CD4-positive, alpha-beta T cell treated with Interleukin-15 for 1 hour (primary cell): ENCODE data around the gene RBBP5.

Experiments
- DNase-seq: peaks from one replicate; pipeline ENCODE4 v3.0.0-alpha.2; 2020

RBBP5 gene

DNA sequence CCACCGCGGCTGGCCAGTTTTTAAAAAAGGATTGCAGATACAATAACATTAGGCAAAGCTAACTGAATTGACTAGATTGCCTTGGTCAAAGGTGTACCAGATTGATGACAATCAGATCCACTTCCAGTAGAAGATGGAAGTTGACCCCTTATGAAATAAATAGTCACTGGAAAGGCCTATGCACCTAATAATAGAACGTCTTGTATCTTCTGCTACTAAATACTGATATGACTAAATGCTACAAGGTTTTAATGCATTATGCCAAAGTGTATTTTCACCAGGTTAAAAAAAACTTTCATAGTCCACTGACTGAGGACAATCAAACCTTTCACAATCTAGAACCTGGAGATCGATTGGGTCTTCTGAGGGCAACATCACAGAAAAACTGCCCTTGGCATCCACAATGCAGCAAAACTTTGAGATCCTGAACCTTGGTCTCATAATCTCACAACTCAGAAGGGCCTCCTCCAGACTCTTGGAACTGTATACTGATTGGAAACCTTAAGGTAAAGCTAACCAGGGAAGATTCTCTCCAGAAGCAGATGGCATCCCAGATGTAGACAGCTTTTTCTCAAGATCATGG is 7.8 kb upstream of the RBBP5 start:
- DNase-seq: no peak

- no peak for DNase-seq
Measured at GRCh38 chr1:205128050-205128449, 6.3 kb upstream of the RBBP5 start.

GRCh38 chr1:205127646-205128045 is 5.9 kb upstream of the RBBP5 start:
- DNase-seq: no peak

GRCh38 chr1:205124726-205125125 is 2.9 kb upstream of the RBBP5 start:
- no peak for DNase-seq

GRCh38 chr1:205122489-205122882 is 708 bp upstream of the RBBP5 start:
- no peak for DNase-seq

GRCh38 chr1:205118752-205119151 is 3.0 kb downstream of the RBBP5 start:
- DNase-seq: no peak

DNA sequence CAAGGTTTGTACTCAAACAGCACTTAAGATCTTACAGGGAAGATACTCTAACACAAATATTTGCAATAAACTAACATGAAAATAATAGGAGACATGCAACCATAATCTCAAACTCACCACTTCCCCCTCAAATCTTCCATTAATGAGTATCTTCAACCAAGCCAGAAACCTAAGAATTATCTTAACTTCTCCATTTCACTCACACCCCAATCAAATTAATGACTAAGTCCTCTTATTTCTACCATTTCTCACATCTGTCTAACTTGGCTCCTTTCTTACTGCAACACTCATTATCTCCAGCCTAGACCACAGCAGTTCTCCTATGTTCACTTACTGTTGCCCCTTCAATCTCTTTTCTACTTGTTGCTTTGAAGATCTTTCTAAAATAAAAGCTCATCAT is 10.4 kb downstream of the RBBP5 start:
- DNase-seq: no peak

- no peak for DNase-seq
Measured at GRCh38 chr1:205109711-205110110, 12.1 kb downstream of the RBBP5 start.

GRCh38 chr1:205109269-205109668 is 12.5 kb downstream of the RBBP5 start:
- DNase-seq: no peak

- DNase-seq: no peak
Measured at GRCh38 chr1:205108464-205108863, 13.3 kb downstream of the RBBP5 start.

GRCh38 chr1:205107327-205107726 is 14.5 kb downstream of the RBBP5 start:
- DNase-seq: no peak

- DNase-seq: no peak
Measured at GRCh38 chr1:205102404-205102803, 19.4 kb downstream of the RBBP5 start.

GRCh38 chr1:205098242-205098641 is 23.5 kb downstream of the RBBP5 start:
- no peak for DNase-seq

DNA sequence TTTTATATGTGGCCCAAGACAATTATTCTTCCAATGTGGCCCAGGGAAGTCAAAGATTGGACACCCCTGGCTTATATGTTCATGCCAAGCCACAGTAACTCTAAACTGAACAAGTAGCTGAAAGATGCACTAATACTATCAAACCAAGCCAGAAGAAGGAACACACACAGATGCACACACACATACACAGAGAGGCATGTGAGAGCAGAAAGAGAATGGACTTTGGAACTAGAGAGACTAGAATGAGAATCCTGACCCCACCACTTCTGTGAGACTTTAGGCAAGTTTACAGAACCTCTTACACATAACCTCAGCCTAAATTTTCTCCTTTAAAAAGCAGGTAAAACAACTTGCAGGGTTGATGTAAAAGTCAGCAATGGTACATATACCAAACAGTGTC is 26.4 kb downstream of the RBBP5 start:
- DNase-seq: no peak

DNA sequence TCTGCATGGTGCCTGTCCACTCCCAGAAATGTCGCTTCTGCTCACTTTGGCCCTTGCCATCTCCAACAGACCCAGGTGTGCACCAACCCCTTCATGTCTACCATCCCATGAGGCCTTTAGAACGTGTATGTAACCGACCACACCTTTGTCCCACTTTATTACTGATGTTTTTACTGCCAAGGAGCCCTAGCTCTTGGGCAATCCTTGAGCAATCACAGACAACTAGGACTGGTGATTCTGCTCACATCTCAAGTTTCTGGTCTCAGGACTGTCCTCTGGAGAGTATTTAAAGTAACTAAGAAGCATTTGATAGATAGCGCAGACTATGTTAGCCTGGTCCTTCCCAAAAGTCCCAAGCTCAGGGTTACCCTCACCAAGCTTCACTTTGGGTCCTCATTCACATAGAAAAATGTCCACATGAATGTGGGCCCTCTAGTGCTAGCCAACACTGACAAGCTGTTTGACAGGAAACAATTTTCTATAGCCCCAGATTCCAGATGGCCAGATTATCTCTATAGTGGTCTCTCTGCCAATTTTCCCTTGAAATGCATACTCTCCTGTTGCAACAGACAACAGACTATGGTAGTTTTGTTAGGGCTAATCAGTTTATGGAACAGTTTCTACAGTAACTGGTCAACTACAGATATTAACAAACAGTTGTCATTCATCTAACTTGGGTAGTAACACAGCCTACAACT is 30.6 kb downstream of the RBBP5 start:
- no peak for DNase-seq

- no peak for DNase-seq
Measured at GRCh38 chr1:205088341-205088740, 33.4 kb downstream of the RBBP5 start.

DNA sequence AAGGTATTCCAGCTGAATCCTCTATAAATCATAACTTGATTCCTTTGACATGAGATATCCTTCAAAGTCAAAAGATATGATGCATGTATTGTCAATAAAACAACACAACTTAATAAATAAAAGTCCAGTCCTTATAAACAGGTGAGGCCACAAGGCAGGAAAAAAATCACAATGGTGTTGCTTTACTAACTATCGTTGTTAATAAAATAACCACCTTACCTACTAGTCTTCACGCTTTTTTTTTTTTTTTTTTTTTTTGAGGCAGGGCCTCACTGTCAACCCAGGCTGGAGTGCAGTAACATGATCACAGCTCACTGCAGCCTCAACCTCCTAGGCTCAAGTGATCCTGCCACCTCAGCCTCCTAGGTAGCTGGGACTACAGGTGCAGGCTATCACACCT is 37.4 kb downstream of the RBBP5 start, which contains the start of gene TMEM81:
TMEM81 (minus strand) TSS at position 101 of the 400 bp plus-strand sequence. CDS start 140 bp downstream, outside the sequence.
- DNase-seq: no peak

- DNase-seq: no peak
Measured at GRCh38 chr1:205082431-205082830, 39.3 kb downstream of the RBBP5 start.

DNA sequence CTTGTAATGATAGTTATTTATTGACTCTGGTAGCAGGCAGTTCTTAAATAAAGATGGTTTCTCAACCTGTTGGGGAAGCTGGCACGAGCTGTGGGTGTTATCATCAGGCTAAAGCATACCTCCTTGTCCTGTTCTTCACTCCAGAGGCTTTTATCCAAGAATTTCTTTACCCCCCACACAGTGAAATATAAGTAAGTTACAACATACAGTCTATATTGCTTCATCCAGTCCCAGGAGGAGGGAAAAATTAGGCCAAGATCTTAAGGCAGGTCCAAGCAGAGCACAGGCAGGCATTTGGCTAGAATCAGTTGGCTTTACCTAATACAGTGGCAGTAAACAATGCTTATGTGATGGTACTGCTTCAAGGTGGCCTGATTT is 43.9 kb downstream of the RBBP5 start:
- no peak for DNase-seq

DNA sequence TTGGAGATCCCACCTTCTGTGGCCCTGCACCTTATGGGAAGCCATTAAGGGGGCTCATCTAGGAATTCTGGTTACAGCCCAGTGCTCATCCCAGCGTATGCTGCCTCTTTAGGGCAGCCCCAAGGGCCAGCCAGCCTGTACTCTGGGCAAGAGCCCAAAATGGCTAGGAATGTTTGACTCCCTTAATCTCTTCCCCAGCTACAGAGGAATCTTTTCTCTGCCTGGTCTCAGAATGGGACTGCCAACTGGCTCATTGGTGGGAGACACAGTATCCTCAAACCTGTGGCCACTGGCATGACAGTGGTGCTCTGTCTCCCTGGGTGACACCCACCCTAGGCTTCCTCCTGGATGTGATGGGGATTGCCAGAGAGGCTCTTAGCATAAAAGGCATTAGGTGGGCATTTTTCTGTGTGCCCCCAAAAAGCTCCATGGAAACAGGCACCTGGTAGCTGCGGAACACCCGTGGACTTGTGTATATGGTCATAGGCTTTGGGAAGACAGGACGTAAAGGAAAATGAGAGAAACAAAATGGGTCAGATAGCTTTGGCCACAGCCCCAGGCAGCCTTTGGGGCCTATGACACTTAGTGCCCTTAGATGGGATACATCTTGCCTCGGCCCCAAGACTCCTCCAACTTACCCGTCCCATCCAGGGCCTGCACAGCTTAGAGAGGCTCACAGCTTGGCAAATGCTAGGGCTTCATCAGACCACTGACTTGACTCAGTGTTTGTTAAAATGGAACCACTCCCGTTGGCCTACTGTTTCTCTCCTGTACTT is 44.4 kb downstream of the RBBP5 start:
- no peak for DNase-seq

DNA sequence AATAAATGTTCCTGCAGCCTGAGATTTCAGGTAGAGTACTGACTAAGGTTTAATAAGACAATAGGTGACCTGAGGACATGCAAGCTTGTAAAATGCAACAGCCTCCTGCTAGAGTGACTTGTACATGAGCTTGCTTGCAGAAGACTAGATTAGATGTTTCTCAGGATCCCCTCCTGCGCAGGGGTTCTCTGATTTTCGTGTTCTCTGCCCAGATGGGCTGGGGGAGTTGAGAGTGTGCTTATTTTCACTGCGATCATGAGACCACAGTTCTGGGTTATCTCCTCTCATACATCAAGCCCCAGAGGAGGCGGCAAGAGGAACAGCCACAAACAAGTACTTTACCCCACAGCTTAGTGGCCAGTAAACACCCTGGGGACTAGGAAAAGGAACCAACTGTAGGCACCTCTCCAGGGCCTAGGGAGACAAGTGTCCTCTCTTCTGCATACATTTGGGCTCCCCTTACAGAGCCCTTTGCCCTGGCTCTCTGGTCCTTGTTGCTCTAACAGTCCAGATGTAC is 45.5 kb downstream of the RBBP5 start:
- DNase-seq: no peak

DNA sequence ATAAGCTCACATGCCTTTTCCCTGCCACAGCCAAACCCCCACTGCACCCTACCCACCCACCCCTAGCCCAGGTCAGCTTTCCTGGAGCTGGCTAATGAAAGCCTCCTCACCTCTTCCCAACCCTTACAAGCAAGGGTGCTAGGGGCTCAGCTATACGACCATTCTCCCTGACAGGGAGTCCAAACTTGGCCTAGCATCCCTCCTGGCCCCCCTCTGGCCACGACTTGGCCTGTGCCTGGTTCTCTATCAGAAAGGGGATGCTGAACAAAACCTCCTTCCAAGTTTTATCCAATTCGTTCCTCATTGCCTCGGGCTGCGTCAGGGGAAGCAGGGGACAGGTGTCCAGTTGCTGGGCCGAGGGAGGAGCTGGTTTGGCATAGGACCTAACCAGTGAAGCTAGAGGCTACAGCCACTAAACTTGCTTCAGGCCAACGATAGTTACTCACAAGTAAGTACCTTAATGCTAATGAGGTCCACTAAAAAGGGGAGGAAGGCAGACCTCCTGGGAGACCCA is 46.1 kb downstream of the RBBP5 start:
- DNase-seq: no peak

DNA sequence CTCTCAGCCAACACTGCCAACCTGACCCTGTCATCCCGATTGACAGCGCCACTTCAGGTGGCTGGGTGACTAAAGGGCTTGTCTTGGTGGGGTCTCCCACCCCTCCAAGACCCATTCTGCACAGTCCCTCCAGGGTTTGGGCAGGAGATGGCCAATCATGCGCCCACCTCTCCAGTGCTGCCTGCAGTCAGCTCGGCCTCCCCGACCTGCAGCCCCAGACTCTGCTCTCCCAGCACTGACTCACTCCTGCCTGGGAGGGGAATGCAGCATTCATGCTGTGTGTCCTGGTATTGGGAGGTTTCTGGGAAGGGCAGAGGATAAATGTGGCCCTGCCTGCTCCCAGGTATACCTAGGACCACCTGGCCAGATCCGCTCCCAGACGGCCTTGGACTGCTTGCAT is 47.3 kb downstream of the RBBP5 start:
- no peak for DNase-seq

DNA sequence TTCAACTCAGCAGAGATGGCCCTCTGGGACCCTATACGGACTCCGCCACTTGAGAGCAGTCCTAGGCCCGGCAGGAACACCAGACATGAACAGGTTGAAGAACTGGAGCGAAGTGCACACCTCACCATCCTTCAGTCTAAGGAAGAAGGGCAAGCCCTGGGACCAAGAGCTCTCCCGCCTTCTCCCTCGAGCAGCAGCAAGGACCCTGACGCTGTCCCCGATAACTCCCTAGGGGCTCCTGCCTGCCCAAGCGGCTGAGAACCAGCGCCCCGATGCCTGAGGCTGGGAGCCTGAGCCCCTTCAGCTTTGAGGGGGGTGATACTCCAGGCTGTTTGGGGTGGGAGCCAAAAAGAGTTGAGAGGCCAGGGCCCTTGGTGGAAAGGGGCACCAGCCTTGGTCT is 47.7 kb downstream of the RBBP5 start:
- DNase-seq: no peak
